K562 treated with DMSO at 1 percent for 24 hours (cell line): ENCODE results near the gene TBC1D14. TPM values are rescaled to one million over a fixed set of nuclear protein-coding genes. Genes with fewer than 3 reads are reported as not detected.

Experiments used
- total RNA-seq: library from RNA; unstranded; fragments of 300-600 nt; gene quantifications from 2 replicates; pipeline ENCODE4 v1.2.3, GENCODE V29; 2022; ENCODE audit warnings: low read depth; ENCODE audit not compliant: insufficient read depth

Gene TBC1D14
- 50.1 and 50.2 TPM in 2 replicates for total RNA-seq

GRCh38 chr4:6909113-6909969, at the start of gene TBC1D14:
Gene TBC1D14, plus strand, starts transcription at chr4:6909826. Its CDS starts 13,564 bp downstream, at chr4:6923390.

GRCh38 chr4:7043284-7044136, 133.9 kb downstream of the TBC1D14 start, which contains the start of gene TADA2B:
Gene TADA2B, plus strand, starts transcription at chr4:7043372. Its CDS starts 208 bp downstream, at chr4:7043580.

GRCh38 chr4:7067452-7068278, 158.0 kb downstream of the TBC1D14 start, which contains the start of gene GRPEL1:
Gene GRPEL1, minus strand, starts transcription at chr4:7068064. Its CDS starts 32 bp downstream, at chr4:7068032.

Other genes starting within 250 kb of the TBC1D14 start
- 22.9 and 35.6 TPM in 2 replicates for gene S100P, start 215.9 kb upstream of the TBC1D14 start, total RNA-seq
- gene MRFAP1L1, start 200.0 kb upstream of the TBC1D14 start, total RNA-seq: 81.8 and 90.0 TPM in 2 replicates
- 45.5 and 52.3 TPM in 2 replicates for gene BLOC1S4, start 193.7 kb upstream of the TBC1D14 start, total RNA-seq
- 7.1 and 11.6 TPM in 2 replicates for gene KIAA0232, start 127.1 kb upstream of the TBC1D14 start, total RNA-seq
- gene TADA2B, start 133.5 kb downstream of the TBC1D14 start, total RNA-seq: 16.0 and 19.0 TPM in 2 replicates
- gene GRPEL1, start 158.2 kb downstream of the TBC1D14 start, total RNA-seq: 12.2 and 15.3 TPM in 2 replicates